ENCODE data around the gene RASGRF2. TPM values are rescaled to one million over a fixed set of nuclear protein-coding genes. Genes with fewer than 3 reads are reported as not detected.
A peak's percentile ranks its signal among the peaks of the same experiment; 100 is the strongest.

The RASGRF2 gene
- total and polyA plus RNA-seq, 9 donors, result 0.40 to 0.95 (median 0.61) TPM

- DNase-seq, result peak; percentile 72
- H3K36me3 ChIP-seq (ENCODE audit: control insufficient read depth, insufficient read depth, low read length), result no peaks in the 10 kb centered on the region
- H3K4me1 ChIP-seq (ENCODE audit: control insufficient read depth, insufficient read depth, low read length), result peaks cover 15% of the 10 kb centered on the region
- no peak overlapping the region for H3K27ac ChIP-seq (ENCODE audit: low read length)
- H3K27me3 ChIP-seq (ENCODE audit: control insufficient read depth, insufficient read depth, low read length), result no peaks in the 10 kb centered on the region
- WGBS (ENCODE audit: insufficient coverage), result 70% methylated on average over 3 of the region's 8 CpGs
- no peak overlapping the region for H3K4me3 ChIP-seq (ENCODE audit: low read length)
- H3K9me3 ChIP-seq (replicated peaks; ENCODE audit: control insufficient read depth, low read depth, low read length), result no peaks in the 10 kb centered on the region
Measured at GRCh38 chr5:81145329-81145935, 185.3 kb downstream of the RASGRF2 start.

- WGBS (ENCODE audit: insufficient coverage), result no CpG with 5 or more reads among the region's 1 CpG
Measured at GRCh38 chr5:81146031-81146430, 185.9 kb downstream of the RASGRF2 start.

DNA sequence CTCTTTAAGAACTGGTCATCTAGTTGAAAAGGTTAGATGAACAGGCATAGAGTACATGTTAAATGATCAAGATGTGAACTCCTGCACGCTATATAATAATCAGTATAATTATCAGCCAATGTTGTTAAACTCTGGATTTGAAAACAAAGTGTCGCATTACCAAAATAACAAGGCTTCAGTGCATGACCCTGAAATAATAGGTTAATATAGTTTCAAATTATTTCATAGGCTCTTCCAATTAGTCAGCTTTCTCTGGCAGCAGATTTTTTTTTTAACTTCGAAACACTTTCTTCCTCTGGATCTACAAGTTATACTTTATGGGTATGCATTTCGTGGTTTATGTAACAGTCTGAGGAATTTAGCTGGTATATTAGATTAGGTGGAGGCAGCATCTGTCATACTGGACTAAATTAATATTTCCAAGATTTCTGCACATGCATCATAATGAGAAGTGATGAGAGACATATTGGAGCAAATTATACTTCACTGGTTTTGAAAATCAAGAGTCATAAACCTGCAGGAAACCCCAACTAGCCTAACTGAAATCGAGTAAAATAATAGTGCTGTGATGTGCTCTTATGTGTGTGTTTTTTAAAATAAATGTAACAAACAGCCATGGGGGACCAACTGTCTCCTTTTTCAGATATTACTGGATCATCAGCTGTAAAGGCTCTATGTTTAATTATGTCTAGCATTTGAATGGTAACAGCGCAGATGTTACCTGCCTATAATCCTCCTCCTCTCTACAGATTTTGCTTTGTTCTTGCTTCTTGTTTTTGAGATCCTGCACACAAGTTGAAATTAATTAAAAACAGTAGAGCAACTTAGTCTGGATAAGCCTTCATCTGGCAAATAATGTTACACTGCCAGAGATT is 187.1 kb downstream of the RASGRF2 start:
- WGBS (ENCODE audit: insufficient coverage), result no CpG with 5 or more reads among the region's 6 CpGs
- H3K4me3 ChIP-seq (ENCODE audit: low read length), result no peak overlapping the region
- H3K36me3 ChIP-seq (ENCODE audit: control insufficient read depth, insufficient read depth, low read length), result no peaks in the 10 kb centered on the region
- peaks cover 10% of the 10 kb centered on the region for H3K4me1 ChIP-seq (ENCODE audit: control insufficient read depth, insufficient read depth, low read length)
- no peak overlapping the region for H3K27ac ChIP-seq (ENCODE audit: low read length)
- DNase-seq, result no peak
- H3K9me3 ChIP-seq (replicated peaks; ENCODE audit: control insufficient read depth, low read depth, low read length), result no peaks in the 10 kb centered on the region
- no peaks in the 10 kb centered on the region for H3K27me3 ChIP-seq (ENCODE audit: control insufficient read depth, insufficient read depth, low read length)

More at GRCh38 chr5:81146031-81146430, 185.9 kb downstream of the RASGRF2 start:
- DNase-seq, result peak; percentile 55
- Histone ChIP-seq H3K27me3 (ENCODE audit: control insufficient read depth, insufficient read depth, low read length) (no peaks in the 10 kb centered on the region), H3K4me3 (ENCODE audit: low read length) (no peak overlapping the region), H3K4me1 (ENCODE audit: control insufficient read depth, insufficient read depth, low read length) (peaks cover 10% of the 10 kb centered on the region), H3K9me3 (replicated peaks; ENCODE audit: control insufficient read depth, low read depth, low read length) (no peaks in the 10 kb centered on the region), H3K36me3 (ENCODE audit: control insufficient read depth, insufficient read depth, low read length) (no peaks in the 10 kb centered on the region), H3K27ac (ENCODE audit: low read length) (no peak overlapping the region)

DNA sequence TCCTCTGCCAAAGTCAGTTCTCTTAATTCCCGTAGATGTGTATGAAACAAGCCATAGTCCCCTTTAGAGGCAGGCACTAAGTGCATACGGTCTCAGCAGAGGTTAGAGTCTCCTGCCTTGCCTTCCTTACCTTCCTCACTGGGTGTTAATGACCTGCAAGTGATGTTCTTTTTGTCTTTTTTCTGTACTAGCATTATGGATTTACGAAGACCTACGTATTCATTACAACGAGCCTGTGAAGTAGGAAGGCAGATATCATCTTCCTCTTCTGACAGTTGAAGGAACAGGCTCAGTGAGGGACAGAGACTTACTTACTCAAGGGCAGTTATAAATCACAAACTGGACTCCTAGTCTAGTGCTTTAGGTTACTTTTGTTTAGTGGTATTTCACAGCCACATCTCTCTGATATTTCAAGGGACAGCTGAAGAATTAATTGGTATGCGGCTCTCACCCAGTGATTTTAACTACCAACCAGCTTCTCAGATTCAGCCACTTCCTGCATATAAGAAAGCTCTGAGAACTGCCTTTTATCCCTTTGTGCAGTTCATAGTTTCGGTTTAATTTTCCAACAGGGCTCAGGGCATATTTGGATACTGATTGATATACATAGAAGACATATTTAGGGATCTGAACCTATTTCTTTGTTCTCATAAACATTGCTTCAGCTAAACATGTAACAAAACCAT is 187.9 kb downstream of the RASGRF2 start:
- H3K36me3 ChIP-seq (ENCODE audit: control insufficient read depth, insufficient read depth, low read length), result no peaks in the 10 kb centered on the region
- no peak for DNase-seq
- H3K27ac ChIP-seq (ENCODE audit: low read length), result no peak overlapping the region
- H3K27me3 ChIP-seq (ENCODE audit: control insufficient read depth, insufficient read depth, low read length), result no peaks in the 10 kb centered on the region
- no peaks in the 10 kb centered on the region for H3K9me3 ChIP-seq (replicated peaks; ENCODE audit: control insufficient read depth, low read depth, low read length)
- no CpG with 5 or more reads among the region's 7 CpGs for WGBS (ENCODE audit: insufficient coverage)
- H3K4me1 ChIP-seq (ENCODE audit: control insufficient read depth, insufficient read depth, low read length), result peaks cover 8% of the 10 kb centered on the region
- H3K4me3 ChIP-seq (ENCODE audit: low read length), result no peak overlapping the region

GRCh38 chr5:81151546-81151945 is 191.4 kb downstream of the RASGRF2 start:
- Histone ChIP-seq H3K9me3 (replicated peaks; ENCODE audit: control insufficient read depth, low read depth, low read length) (peaks cover 7% of the 10 kb centered on the region), H3K4me1 (ENCODE audit: control insufficient read depth, insufficient read depth, low read length) (peaks cover 6% of the 10 kb centered on the region), H3K36me3 (ENCODE audit: control insufficient read depth, insufficient read depth, low read length) (no peaks in the 10 kb centered on the region), H3K27me3 (ENCODE audit: control insufficient read depth, insufficient read depth, low read length) (no peaks in the 10 kb centered on the region), H3K4me3 (ENCODE audit: low read length) (no peak overlapping the region), H3K27ac (ENCODE audit: low read length) (peak overlapping the region; percentile 25)
- no CpG with 5 or more reads among the region's 1 CpG for WGBS (ENCODE audit: insufficient coverage)
- DNase-seq, result peak; percentile 86

GRCh38 chr5:81154725-81155124 is 194.6 kb downstream of the RASGRF2 start:
- Histone ChIP-seq H3K9me3 (replicated peaks; ENCODE audit: control insufficient read depth, low read depth, low read length) (peaks cover 7% of the 10 kb centered on the region), H3K4me3 (ENCODE audit: low read length) (no peak overlapping the region), H3K4me1 (ENCODE audit: control insufficient read depth, insufficient read depth, low read length) (peaks cover 6% of the 10 kb centered on the region), H3K27ac (ENCODE audit: low read length) (no peak overlapping the region), H3K36me3 (ENCODE audit: control insufficient read depth, insufficient read depth, low read length) (no peaks in the 10 kb centered on the region), H3K27me3 (ENCODE audit: control insufficient read depth, insufficient read depth, low read length) (no peaks in the 10 kb centered on the region)
- DNase-seq, result no peak

DNA sequence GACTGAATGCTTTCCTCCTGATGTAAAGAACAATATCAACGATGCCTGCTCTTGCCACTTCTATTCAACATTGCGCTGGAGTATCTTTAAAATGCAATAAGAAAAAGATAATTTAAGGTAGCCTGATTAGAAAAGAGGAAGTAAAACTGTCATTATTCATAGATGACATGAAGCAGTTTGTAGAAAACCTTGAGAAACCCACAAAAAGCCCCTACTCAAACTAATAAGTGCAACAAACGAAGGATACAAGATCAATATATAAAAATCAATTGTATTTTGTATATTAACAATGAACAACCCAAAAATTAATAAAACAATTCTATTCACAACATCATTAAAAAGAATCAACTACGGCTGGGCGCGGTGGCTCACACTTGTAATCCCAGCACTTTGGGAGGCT is 196.6 kb downstream of the RASGRF2 start:
- no peak for DNase-seq
- WGBS (ENCODE audit: insufficient coverage), result 93% methylated on average over 3 of the region's 6 CpGs
- Histone ChIP-seq H3K27me3 (ENCODE audit: control insufficient read depth, insufficient read depth, low read length) (no peaks in the 10 kb centered on the region), H3K9me3 (replicated peaks; ENCODE audit: control insufficient read depth, low read depth, low read length) (peaks cover 7% of the 10 kb centered on the region), H3K4me3 (ENCODE audit: low read length) (no peak overlapping the region), H3K27ac (ENCODE audit: low read length) (no peak overlapping the region), H3K36me3 (ENCODE audit: control insufficient read depth, insufficient read depth, low read length) (no peaks in the 10 kb centered on the region), H3K4me1 (ENCODE audit: control insufficient read depth, insufficient read depth, low read length) (no peaks in the 10 kb centered on the region)

GRCh38 chr5:81161012-81161601 is 200.9 kb downstream of the RASGRF2 start:
- H3K4me1 ChIP-seq (ENCODE audit: control insufficient read depth, insufficient read depth, low read length), result no peaks in the 10 kb centered on the region
- 100% methylated on average over 1 of the region's 5 CpGs for WGBS (ENCODE audit: insufficient coverage)
- no peak for DNase-seq
- no peaks in the 10 kb centered on the region for H3K36me3 ChIP-seq (ENCODE audit: control insufficient read depth, insufficient read depth, low read length)
- H3K4me3 ChIP-seq (ENCODE audit: low read length), result no peak overlapping the region
- no peaks in the 10 kb centered on the region for H3K9me3 ChIP-seq (replicated peaks; ENCODE audit: control insufficient read depth, low read depth, low read length)
- H3K27me3 ChIP-seq (ENCODE audit: control insufficient read depth, insufficient read depth, low read length), result no peaks in the 10 kb centered on the region
- H3K27ac ChIP-seq (ENCODE audit: low read length), result no peak overlapping the region

GRCh38 chr5:81162501-81162900 is 202.3 kb downstream of the RASGRF2 start:
- no peak for DNase-seq
- no peaks in the 10 kb centered on the region for H3K4me1 ChIP-seq (ENCODE audit: control insufficient read depth, insufficient read depth, low read length)
- H3K36me3 ChIP-seq (ENCODE audit: control insufficient read depth, insufficient read depth, low read length), result no peaks in the 10 kb centered on the region
- H3K27ac ChIP-seq (ENCODE audit: low read length), result no peak overlapping the region
- 75% methylated on average over 8 of the region's 9 CpGs for WGBS (ENCODE audit: insufficient coverage)
- H3K9me3 ChIP-seq (replicated peaks; ENCODE audit: control insufficient read depth, low read depth, low read length), result no peaks in the 10 kb centered on the region
- H3K27me3 ChIP-seq (ENCODE audit: control insufficient read depth, insufficient read depth, low read length), result no peaks in the 10 kb centered on the region
- no peak overlapping the region for H3K4me3 ChIP-seq (ENCODE audit: low read length)

DNA sequence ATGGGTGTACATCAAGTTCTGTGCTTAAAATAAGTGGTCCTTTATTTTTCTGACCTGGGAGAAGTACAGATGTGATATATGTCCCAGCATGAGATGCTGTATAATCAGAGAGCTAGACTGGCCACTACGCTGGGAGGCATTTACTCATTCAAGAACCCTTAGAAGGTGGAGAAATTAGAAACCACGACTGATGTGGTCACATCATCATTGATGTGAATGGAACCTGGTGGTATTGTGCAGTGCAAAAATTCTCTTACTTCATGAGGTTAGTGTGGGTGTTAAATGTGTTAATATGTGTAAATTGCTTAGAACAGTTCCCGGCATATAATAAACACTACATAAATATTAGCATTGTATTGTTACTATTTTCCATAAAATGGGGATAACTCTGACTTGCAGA is 203.5 kb downstream of the RASGRF2 start:
- Histone ChIP-seq H3K4me3 (ENCODE audit: low read length) (no peak overlapping the region), H3K4me1 (ENCODE audit: control insufficient read depth, insufficient read depth, low read length) (no peaks in the 10 kb centered on the region), H3K36me3 (ENCODE audit: control insufficient read depth, insufficient read depth, low read length) (no peaks in the 10 kb centered on the region), H3K27ac (ENCODE audit: low read length) (no peak overlapping the region), H3K27me3 (ENCODE audit: control insufficient read depth, insufficient read depth, low read length) (no peaks in the 10 kb centered on the region), H3K9me3 (replicated peaks; ENCODE audit: control insufficient read depth, low read depth, low read length) (no peaks in the 10 kb centered on the region)
- WGBS (ENCODE audit: insufficient coverage), result 85% methylated on average over 1 of the region's 3 CpGs
- DNase-seq, result no peak

Measured in muscle of leg (tissue), 11 donors.